ENCODE results near the gene ABCA10. TPM values are rescaled to one million over a fixed set of nuclear protein-coding genes. Genes with fewer than 3 reads are reported as not detected.

ABCA10 gene
- total RNA-seq, 4 donors from 2014 or later = 2.6 to 39.3 (median 5.2) TPM

- Histone ChIP-seq H3K27me3 (no peaks in the 10 kb centered on the region), H3K27ac (no peak overlapping the region), H3K36me3 (peaks cover 0 to 68% of the 10 kb centered on the region in 2 donors), H3K4me3 (no peak overlapping the region), H3K4me1 (no peaks in the 10 kb centered on the region), H3K9me3 (no peaks in the 10 kb centered on the region)
- ATAC-seq = no peak
- intact Hi-C loops (cut with DNase I; ENCODE audit: low total_unique reads) = no loop called here
- TF ChIP-seq POLR2A (IDR thresholded peaks at IDR 0.05) (no peak), CTCF (IDR thresholded peaks at IDR 0.05 in 4 of 5, conservative IDR thresholded peaks at IDR 0.05 in 1 of 5) (no peak)
- in situ Hi-C loops (cut with MboI; ENCODE audit: low sequenced_read_pairs in 4 of 4) = loop anchor here in 1 of 4 donors (25.0 kb wide), 1 partner anchor 108 kb away; no protein-coding TSS in a partner anchor
- DNase-seq = no peak
Observed at GRCh38 chr17:69179227-69179952, 49.2 kb downstream of the ABCA10 start.

DNA sequence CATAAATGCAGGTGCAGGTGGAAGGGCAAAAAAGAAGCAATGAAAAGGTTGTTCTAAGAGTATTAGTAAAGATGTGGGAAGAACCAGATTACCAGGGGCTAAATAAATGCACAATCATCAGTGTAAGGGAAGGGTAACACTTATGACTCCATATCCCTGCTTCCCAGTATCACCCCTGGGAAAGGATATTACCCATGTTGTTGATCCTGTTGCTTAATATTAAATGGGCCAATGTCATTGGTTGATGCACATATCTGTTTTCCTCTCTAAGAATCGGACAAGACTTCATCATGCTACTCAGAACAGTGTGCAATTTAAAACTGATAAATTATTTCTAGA lies 52.2 kb downstream of the ABCA10 start:
- DNase-seq (no peak), ATAC-seq (no peak)
- H3K9me3 ChIP-seq = no peaks in the 10 kb centered on the region
- no peaks in the 10 kb centered on the region for H3K4me1 ChIP-seq
- intact Hi-C loops (cut with DNase I; ENCODE audit: low total_unique reads) = no loop called here
- H3K36me3 ChIP-seq = peaks cover 0 to 60% of the 10 kb centered on the region in 2 donors
- TF ChIP-seq CTCF (IDR thresholded peaks at IDR 0.05 in 4 of 5, conservative IDR thresholded peaks at IDR 0.05 in 1 of 5) (no peak), POLR2A (IDR thresholded peaks at IDR 0.05) (no peak)
- in situ Hi-C loops (cut with MboI; ENCODE audit: low sequenced_read_pairs in 4 of 4) = loop anchor here in 1 of 4 donors (25.0 kb wide), 1 partner anchor 111 kb away; no protein-coding TSS in a partner anchor
- H3K27ac ChIP-seq = peak overlapping the region in 1 of 4 donors; percentile 15
- no peak overlapping the region for H3K4me3 ChIP-seq
- no peaks in the 10 kb centered on the region for H3K27me3 ChIP-seq

GRCh38 chr17:69175625-69176456 lies 52.8 kb downstream of the ABCA10 start:
- Histone ChIP-seq H3K36me3 (peaks cover 0 to 59% of the 10 kb centered on the region in 2 donors), H3K27me3 (no peaks in the 10 kb centered on the region), H3K4me1 (peaks cover 0 to 1% of the 10 kb centered on the region in 2 donors), H3K4me3 (no peak overlapping the region), H3K9me3 (no peaks in the 10 kb centered on the region), H3K27ac (no peak overlapping the region)
- TF ChIP-seq POLR2A (IDR thresholded peaks at IDR 0.05) (no peak), CTCF (IDR thresholded peaks at IDR 0.05 in 4 of 5, conservative IDR thresholded peaks at IDR 0.05 in 1 of 5) (no peak)
- no peak for ATAC-seq
- no peak for DNase-seq
- intact Hi-C loops (cut with DNase I; ENCODE audit: low total_unique reads) = no loop called here
- in situ Hi-C loops (cut with MboI; ENCODE audit: low sequenced_read_pairs in 4 of 4) = loop anchor here in 1 of 4 donors (25.0 kb wide), 1 partner anchor 111 kb away; no protein-coding TSS in a partner anchor

DNA sequence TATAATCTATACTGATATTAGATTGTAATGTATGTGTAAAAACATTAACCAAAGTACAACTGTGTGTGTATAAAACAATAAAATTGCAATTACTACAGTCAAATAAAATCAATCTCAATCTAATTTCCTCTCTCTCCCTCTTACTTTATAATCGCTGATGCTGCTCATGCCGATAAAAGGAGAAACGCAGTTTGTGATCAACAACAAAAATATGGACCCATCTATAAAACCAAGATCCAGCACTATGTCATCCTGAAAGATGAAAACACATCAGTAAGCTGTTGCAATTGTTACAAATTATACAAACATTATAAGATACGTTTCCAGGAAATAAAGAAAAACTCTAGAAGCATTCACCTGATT lies 53.4 kb downstream of the ABCA10 start:
- intact Hi-C loops (cut with DNase I; ENCODE audit: low total_unique reads) = no loop called here
- TF ChIP-seq POLR2A (IDR thresholded peaks at IDR 0.05) (no peak), CTCF (IDR thresholded peaks at IDR 0.05 in 4 of 5, conservative IDR thresholded peaks at IDR 0.05 in 1 of 5) (no peak)
- peaks cover 0 to 5% of the 10 kb centered on the region in 2 donors for H3K4me1 ChIP-seq
- H3K36me3 ChIP-seq = peaks cover 0 to 64% of the 10 kb centered on the region in 2 donors
- DNase-seq (no peak), ATAC-seq (no peak)
- no peak overlapping the region for H3K27ac ChIP-seq
- no peaks in the 10 kb centered on the region for H3K9me3 ChIP-seq
- H3K4me3 ChIP-seq = no peak overlapping the region
- in situ Hi-C loops (cut with MboI; ENCODE audit: low sequenced_read_pairs in 4 of 4) = loop anchor here in 1 of 4 donors (25.0 kb wide), 1 partner anchor 112 kb away; no protein-coding TSS in a partner anchor
- no peaks in the 10 kb centered on the region for H3K27me3 ChIP-seq
